Stimulated activated CD4-positive, alpha-beta T cell treated with anti-CD3 and anti-CD28 coated beads, Interleukin-12 subunit alpha, Interleukin-12 subunit beta, amount 100 ng/mL, for 4 hours (primary cell): ENCODE measurements around the gene FNIP1.
"Not testable (repeated sequence)": the region's sequence is repeated elsewhere in the genome, so short reads cannot be mapped to it uniquely, and the experiment has no call there.

Source experiments
- DNase-seq: peaks from one replicate; pipeline ENCODE4 v3.0.0-alpha.2; 2020

Gene FNIP1

DNA sequence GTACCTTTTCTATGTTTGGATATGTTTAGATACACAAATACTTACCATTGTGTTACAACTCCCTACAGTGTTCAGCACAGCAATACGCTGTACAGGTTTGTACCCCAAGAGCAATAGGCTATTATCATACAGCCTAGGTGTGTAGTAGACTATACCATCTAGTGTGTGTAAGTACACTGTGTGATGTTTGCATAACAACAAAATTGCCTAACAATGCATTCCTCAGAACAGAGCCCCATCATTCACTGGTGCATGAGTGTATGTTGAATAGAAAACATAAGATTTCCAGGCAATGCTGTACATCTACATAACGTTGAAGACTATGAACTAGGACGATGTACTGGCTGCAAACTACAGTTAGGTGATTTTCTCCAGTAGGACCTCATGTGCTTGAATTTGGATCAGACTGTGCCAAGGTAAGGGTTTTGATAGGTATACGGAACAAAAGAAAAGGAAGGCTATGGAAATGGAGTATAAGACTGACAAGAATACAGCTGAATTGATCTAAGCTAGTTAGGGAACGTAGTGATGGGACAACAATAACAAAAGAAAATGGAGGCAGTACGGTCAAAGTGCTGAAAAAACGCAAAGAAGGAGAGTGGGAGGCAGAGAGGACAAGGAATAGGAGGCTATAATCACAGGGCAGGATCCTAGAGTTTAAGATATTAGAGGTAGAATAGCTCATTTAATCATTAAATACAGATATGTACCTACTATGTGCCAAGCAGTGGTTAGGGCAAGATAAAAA, 46.9 kb downstream of the FNIP1 start:
- no peak for DNase-seq

DNA sequence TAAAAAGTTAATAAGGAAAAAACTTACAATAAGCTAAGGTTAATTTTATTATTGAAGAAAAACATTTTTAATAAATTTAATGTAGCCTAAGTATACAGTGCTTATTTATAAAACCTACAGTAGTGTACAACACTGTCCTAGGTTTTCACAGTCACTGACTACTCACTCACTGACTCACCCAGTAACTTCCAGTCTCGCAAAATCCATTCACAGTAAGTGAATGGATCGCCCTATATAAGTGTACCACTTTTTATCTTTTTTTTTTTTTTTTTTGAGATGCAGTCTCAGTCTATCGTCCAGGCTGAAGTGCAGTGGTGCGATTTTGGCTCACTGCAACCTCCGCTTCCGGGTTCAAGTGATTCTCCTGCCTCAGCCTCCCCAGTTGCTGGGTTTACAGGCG, 47.7 kb downstream of the FNIP1 start:
- no peak for DNase-seq

DNA sequence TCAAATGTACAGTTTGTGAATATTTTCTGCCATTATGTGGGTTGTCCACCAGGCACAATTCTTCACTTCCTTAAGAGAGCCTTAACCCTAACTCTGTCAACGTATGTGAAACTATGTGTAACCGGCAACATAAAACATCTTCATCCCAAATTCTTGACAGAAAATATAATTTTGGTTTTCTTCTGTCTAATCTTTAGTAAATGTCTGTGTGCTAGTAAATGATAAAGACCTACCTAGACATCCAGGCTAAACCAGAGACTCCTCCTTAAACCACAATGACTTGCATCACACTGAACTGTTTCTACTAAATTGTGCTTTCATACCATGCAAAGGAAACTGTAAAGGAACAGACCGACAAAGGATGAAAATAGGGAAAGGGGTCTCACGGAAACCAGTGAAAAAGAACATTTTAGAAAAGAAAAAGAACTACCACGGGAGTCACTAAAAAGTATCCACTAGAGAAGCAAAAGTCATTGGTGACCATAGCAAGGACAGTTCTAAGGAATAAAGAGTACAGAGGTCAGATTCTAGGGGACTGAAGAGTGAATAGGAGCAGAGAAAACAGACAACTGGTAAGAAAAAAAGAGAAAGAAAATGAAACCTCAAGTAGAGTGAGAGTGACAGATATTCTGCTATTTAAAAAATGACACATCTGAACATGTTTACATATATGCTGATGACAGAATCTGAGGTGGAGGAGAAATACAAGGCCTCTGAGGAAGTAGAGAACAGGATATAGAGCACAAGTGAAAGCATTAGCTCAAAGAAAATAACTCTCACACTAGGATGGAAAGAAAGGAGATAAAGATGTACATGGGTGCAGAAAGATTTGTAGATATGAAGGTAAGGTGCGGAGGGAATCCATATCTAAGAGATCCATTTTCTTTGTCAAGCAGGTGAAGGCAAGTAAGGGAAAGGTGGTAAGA, 49.4 kb downstream of the FNIP1 start:
- no peak for DNase-seq

DNA sequence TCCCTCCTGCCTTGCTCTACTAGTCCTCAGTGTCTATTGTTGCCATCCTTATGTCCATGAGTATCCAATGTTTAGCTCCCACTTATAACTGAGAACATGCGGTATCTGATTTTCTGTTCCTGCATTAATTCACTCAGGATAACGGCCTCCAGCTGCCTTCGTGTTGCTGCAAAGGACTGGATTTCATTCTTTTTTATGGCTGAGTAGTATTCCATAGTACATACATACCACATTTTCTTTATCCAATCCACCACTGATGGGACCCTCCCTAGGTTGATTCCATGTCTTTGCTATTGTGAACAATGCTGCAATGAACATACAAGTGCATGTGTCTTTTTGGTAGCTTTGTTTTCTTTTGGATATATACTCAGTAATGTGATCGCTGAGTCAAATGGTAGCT, 50.4 kb downstream of the FNIP1 start:
- no peak for DNase-seq

DNA sequence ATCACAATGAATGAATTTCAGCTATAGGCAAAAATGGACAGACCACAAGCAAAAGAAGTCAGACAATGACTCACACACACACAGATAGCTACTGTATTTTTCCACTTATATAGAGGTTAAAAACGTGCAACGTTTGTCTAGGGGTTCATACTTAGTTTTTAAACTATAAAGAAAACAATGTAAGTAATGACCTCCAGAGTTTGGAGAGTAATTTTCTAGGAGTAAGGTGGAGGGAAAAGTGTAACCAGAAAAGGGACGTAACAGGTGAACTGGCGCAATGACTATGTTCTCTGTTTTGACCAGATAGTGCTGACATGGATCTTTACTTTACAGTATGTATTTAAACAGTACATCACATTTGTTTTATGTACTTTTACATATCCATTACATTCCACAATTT, 51.1 kb downstream of the FNIP1 start:
- DNase-seq = no peak

DNA sequence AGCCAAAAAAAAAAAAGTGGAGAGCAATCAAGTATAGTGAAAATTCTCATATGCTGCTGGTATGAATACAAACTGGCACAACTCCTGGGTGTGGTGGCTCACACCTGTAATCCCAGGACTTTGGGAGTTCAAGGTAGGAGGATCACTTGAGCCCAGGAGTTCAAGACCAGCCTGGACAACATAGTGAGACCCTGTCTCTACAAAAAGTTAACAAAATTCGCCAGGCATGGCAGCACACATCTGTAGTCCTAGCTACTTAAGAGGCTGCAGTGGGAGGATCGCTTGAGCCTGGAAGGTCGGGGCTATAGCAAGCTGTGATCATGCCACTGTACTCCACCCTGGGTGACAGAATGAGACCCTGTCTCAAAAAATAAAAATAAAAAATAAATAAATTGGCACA, 51.7 kb downstream of the FNIP1 start:
- DNase-seq = no peak

DNA sequence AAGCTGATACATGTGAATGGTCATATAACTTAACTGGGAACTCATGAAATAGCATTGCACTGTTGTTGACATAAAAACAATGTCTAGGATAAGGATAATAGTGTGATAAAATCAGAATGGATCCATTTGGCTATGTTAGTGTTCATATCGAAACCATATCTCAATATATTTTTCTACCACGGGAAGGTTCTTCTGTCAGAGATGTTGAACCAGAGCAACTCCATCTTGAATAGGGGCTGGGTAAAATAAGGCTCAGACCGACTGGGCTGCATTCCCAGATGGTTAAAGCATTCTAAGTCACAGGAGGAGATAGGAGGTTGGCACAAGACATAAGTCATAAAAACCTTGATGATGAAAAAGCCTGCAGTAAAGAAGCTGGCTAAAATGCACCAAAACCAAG, 56.3 kb downstream of the FNIP1 start:
- DNase-seq = no peak

DNA sequence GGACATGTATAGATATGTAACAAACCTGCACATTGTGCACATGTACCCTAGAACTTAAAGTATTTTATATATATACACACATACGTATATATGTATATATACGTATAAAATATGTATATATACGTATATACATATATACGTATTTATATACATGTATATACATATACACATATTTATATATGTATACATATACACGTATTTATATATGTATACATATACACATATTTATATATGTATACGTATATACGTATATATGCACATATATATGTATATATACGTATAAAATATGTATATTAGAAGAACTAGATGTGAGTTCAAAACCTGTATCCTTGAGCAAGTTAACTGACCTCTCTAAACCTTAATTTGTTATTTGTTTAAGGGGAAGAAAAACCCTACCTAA, 61.4 kb downstream of the FNIP1 start:
- DNase-seq = no peak

DNA sequence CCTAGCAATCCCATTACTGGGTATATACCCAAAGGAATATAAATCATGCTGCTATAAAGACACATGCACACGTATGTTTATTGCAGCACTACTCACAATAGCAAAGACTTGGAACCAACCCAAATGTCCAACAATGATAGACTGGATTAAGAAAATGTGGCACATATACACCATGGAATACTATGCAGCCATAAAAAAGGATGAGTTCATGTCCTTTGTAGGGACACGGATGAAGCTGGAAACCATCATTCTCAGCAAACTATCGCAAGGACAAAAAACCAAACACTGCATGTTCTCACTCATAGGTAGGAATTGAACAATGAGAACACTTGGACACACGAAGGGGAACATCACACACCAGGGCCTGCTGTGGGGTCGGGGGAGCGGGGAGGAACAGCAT, 61.9 kb downstream of the FNIP1 start:
- not testable (repeated sequence) for DNase-seq

DNA sequence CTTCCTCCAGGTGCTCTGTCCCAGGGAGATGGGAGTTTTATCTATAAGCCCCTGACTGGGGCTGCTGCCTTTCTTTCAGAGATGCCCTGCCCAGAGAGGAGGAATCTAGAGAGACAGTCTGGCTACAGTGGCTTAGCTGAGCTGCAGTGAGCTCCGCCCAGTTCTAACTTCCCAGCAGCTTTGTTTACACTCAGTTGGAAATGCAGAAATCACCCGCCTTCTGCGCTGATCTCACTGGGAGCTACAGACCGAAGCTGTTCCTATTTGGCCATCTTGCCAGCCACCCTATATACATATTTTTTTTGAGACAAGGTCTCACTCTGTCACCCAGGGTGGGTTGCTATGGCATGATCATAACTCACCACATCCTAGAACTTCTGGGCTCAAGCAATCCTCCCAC, 67.5 kb downstream of the FNIP1 start:
- DNase-seq = not testable (repeated sequence)

DNA sequence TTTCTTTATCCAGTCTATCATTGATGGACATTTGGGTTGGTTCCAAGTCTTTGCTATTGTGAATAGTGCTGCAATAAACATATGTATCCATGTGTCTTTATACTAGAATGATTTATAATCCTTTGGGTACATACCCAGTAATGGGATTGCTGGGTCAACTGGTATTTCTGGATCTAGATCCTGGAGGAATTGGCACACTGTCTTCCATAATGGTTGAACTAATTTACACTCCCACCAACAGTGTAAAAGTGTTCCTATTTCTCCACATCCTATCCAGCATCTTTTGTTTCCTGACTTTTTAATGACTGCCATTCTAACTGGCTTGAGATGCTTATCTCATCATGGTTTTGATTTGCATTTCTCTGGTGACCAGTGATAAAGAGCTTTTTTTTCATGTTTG, 72.7 kb downstream of the FNIP1 start:
- not testable (repeated sequence) for DNase-seq

DNA sequence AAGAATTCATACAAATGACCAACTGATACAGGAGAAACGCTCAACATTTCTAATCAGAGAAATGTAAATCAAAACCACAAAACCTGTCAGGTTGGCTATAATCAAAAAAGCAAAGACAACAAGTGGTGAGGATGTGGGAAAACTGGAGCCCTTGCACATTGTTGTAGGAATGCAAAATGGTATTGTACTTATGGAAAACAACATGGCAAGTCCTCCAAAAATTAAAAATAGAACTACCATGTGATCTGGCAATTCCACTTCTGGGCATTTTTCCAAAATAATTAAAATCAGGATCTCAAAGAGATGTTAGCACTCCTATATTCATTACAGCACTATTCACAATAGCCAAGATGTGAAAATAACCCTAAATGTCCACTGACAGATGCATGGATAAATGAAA, 76.1 kb downstream of the FNIP1 start:
- no peak for DNase-seq

DNA sequence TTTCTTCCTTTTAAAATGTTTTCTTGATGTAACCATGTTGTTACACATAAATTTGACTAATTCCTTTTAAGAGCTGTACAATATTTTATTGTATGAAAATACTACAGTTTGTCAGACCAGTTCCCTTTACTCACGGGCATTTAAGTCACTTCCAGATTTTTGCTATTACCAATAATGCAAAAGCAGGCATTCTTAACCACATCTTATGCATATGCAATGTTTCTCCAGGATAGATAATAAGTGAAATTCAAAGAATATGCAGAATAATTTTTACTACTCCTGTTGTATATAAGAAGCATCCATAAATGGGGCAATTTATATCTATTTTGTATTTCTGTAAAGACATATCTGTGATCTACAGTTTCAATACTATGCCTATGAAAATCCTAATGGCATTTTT, 77.3 kb downstream of the FNIP1 start:
- no peak for DNase-seq

DNA sequence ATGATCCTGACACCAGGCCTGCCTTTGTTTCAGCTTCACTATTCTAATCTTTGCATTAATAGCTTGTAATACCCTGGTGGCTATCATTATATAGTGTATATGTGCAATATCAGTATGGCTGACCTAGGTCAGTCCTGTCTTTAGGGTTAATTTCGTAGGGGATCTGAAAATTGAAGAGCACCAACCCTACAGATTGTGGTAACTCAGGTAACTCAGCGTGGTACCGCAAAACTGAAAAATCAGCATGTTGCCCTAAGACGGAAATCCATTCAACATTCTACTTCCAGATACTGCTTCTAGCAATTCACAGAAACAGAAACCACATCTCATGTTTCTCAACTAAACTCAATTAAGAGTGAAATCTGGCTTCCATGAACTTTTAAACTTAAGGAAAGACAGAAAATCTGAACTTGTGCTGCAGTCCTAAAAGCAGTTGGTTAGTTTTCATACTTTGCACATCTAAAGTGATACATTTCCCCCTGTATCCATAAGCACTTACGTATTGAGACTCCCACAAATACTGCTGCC, 78.3 kb downstream of the FNIP1 start:
- DNase-seq = no peak

DNA sequence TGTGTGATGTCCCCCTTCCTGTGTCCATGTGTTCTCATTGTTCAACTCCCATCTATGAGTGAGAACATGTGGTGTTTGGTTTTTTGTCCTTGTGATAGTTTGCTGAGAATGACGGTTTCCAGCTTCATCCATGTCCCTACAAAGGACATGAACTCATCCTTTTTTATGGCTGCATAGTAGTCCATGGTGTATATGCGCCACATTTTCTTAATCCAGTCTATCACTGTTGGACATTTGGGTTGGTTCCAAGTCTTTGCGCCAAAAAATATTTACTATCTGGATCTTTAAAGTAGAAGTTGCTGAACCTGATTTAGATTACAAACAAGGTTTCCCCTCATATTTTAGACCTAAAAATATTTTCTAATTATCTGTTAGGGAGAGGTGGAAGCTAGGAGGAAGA, 79.7 kb downstream of the FNIP1 start:
- not testable (repeated sequence) for DNase-seq

DNA sequence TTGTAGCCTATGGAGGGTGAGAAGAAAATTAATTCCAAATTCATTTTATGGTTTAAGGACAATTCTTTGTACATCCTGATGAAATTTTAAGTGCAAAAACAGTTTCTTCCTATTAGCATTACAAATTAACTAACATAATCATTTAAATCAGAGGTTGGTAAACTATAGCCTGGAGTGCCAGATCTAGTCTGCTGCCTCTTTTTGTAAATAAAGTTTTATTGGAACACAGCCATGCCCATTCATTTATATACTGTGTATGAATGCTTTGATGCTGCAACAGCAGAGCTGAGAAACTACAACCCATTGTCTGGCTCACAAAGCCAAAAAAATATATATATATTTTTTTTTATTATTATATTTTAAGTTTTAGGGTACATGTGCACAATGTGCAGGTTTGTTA, 80.2 kb downstream of the FNIP1 start:
- no peak for DNase-seq

DNA sequence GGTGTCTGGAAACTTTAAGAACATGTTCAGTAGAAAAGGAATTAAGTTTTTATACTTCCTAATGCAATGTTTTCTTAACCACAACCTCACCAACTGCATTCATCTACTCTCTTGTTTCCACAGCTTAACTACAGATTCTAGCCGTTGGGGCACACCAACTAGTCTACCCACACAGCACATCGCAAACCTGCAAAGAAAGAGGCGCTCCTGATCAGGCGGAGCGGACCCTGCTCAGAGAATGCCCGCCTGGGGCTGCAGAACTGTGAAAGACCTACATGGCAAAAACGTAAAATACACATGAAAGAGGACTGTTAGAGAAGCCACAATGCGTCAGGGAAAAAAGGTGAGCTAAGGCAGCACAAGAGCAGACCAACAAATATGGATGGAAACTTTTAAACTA, 86.4 kb downstream of the FNIP1 start:
- DNase-seq = no peak

DNA sequence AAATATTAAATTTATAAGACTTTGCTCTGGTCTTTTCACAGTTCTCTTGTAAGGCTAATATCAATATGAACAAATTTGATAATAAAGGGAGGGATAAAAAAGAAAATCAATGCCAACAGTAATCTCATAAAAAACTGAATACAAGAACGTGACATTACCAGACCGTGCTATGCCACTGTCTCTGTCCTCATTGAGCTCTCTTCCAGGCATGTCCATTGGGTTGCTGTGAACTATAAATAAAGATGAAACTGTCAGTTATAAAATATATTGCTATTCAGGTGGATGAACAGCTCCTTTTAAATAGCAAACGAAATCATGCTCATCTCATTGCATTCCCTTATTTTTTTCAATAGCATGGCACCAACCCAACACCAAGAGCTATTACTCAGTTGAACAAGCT, 87.8 kb downstream of the FNIP1 start:
- DNase-seq = no peak

DNA sequence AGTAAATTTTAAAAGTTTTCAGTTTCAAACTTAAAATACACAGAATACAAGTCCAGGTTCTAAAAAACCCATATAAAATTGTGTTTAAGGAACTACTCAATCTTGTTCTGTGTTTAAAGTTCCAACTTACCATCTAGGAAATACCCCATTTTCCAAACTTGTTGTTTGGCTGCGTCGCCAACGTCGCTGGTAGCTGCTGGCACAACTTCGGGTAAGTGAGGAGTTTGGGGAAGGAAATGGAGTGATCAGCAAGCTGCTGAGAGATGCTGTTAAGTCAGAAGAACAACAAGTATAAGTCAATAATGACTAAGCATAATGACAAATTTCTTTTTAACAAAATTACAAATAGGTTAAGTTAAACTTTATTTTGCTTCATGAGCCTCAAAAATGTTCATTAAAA, 90.5 kb downstream of the FNIP1 start:
- no peak for DNase-seq

DNA sequence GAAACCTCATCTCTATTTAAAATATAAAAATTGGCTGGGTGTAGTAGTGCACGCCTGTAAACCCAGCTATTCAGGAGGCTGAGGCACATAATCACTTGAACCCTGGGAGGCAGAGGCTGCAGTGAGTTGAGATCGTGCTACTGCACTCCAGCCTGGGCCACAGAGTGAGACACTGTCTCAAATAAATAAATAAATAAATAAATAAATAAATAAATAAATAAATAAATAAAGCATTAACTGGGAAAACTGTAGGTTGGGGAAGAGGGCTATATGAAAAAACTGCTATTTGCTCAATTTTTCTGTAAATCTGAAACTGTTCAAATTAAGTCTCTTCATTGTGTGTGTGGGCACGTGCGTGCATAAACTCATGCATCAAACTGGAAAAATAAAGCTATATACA, 101.9 kb downstream of the FNIP1 start:
- no peak for DNase-seq

DNA sequence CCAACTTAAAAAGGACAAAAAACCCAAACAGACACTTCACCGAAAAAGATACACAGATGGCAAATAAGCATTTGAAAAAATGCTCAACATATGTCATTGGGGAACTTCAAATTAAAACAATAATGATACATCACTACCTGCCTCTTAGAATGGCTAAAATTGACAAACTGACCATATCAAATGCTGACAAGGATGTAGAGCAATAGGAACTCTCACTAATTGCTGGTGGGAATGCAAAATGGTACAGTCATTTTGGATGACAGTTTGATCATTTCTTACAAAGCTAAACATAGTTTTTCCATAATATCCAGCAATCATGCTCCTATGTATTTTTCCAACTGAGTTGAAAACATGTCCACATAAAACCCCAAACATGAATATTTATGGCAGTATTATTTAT, 102.9 kb downstream of the FNIP1 start:
- DNase-seq = no peak

DNA sequence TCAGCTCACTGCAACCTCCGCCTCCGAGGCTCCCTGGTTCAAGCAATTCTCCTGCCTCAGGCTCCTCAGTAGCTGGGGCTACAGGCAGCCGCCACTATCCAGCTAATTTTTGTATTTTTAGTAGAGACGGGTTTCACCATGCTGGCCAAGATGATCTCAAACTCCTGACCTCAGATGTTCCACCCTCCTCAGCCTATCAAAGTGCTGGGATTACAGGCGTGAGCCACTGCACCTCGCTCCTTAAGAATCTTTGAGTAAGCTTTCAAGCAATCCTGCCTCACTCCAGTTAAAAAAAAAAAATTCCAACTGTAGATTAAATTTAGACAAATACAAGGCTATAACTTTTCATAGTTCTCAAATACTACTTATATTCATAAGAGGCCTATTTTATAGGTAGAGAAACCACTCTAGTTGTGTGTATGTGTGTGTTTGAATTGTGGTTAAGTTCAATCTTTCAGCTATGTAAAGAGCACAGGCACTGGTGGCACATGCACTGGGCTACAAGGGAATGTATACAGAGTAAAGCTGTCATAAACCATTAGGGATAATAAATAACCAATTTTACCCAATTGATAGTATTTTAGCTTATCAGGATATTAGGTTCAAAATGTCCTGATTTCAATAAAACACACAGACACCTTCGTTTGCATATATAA, 111.2 kb downstream of the FNIP1 start:
- DNase-seq = no peak

DNA sequence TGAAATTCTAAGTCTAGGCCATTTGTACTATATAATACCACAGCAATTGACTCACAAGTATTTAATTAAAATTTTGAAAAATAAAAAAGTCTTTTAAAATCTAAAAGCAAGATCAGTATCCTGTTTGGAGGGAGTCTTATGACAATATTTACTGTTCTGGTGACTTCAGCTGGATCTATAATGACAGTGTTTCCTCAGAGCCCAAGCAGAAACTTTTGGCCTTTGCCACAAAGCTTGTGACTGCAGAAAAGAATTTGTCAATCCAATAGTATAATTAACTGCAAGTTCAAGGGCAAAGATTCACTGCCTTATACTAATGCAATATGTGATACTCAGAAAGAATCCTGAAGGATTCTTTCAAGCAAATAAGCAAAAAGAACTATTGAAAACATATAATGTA, 112.2 kb downstream of the FNIP1 start:
- DNase-seq = no peak

DNA sequence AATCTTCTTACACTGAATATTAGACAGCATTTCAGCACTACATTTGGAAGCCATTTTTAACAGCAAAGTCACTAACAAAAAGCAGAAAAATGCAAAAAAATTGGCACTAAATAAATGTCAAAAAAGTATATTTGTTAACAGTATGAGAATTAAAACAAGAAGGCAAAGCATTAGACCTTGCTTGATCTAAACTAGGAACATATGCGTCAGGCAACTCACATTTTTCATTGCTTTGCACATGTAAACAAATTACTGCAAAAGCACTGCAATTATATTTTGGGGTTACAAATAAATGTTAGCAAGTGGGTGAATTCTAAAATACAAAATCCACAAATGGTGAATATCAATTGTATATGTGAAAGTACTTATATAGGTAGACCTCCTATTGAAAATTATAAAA, 112.8 kb downstream of the FNIP1 start:
- DNase-seq = no peak
